NCI-H1048 (cell line): ENCODE measurements around the gene PDLIM4.

ENCODE experiments used
- DNase-seq: peaks from one replicate; lab custom pipeline; 2025; lab: John Stamatoyannopoulos, UW

PDLIM4 gene

GRCh38 chr5:132253452-132254320 lies 3.8 kb upstream of the PDLIM4 start:
- no peak for DNase-seq

DNA sequence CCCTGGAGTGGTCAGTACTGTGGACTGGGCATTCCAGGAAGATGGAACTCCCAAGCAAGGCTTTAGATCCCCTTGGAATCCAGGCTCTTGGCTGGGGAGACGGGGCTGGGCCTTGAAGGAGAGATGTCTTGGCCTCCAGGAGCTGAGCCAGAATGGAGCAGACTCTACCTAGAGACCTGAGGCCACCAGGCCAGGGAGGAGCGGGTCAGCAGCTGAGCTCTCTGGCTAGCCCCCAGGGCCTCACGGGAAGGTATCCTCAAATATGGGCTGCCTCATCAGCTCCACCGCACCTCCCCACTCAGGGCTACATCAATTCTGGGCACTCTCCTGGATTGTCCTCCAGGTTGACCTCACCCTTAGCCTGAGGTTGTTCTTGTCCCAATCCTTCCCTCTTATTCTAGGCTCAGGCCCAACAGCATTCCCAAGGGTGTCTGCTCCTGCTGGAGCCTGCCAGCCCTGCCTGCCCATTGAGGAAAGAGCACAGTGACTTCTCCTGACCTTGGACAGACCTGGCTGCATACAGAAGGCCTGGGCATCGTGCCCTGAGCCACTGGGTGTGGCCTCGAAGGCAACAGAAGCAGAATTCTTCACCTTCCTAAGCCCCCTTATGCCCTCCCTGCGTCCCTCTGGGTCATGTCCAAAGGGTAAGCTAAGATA lies 3.0 kb upstream of the PDLIM4 start:
- DNase-seq: no peak

DNA sequence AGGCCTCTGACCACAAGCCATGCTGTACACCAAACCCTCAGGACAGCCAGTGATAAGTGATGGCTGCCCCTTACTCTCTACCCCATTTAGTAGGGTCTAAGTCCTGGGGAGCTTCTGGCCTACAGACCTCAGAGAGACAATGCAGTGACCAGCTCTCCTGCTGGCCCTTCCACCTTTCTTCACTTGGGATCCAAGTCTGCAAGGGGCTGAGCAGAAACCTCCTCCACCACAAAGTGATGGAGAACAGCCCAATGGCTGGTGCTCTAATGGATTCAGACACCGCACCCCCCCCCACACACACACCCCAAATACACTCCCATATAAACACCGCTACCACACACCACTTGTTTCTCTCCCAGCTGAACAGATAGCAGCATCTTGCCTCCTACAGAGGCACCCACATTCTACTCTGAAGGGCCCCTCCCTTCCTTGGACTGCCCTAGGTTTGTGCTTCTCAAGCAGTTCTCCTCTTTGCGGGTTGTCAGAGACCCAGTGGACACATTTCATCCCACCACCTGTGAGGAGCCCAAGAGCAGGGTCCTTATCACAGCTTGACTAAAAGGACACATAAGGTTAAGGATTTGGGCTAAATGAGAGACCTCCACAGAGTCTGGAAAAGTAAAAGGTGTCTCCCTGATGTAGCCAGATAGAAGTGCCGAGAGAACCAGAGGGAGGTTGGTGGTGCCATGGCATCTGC lies 1.3 kb upstream of the PDLIM4 start:
- DNase-seq: no peak

DNA sequence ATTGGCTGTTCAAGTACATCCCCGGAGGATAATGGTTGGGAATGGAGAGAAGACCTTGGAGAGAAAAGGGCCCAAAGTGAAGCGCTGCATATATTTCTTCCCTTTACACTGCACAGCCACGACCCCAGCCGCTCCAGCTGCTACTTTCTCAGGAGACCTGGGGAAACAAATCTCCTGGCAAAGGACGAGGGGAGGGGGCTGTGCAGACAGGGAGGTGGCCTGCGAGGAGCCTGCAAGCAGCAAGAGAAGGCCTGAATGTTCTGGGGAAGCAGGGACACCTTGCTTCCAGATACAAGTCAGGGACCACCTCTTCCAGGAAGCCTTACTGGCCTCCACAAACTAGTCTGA lies 739 bp upstream of the PDLIM4 start:
- DNase-seq: no peak

- DNase-seq: no peak
Measured at GRCh38 chr5:132258102-132259068, 889 bp downstream of the PDLIM4 start.

DNA sequence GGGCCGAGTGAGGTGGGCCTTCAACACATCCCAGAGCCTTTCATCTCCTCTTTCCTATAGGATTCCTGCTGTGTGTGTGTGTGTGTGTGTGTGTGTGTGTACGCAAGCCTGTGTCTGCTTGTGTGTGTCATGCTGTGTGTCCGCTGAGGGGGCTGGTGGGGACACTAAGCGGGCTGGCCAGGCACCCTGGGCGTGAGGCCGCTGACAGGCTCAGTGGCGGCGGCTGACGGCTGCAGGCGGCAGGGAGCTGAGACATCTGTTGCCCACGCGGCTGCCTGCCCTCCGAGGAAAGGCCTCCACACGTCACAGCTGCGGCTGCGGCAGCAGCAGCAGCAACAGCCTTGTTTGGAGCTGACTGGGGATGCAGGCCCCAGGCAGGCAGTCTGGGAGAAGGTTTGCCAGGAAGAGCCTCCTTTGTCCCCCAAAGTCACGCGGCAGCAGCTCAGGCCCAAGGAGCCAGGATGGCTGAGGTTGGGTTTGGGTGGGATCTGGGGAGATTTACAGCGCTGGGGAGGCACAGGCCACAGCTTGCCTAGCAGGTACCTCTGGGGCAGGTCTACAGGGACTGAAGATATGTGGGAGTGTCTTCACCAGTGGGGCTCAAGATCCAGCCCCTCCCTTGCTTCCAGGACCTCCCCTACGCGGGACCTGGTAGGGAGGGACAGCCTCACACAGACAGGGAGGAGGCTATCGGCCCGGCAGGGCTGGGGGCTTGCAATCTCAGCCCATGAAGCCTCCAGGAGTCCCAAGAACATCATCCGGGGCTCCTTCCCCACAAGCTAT lies 1.8 kb downstream of the PDLIM4 start:
- DNase-seq: no peak

DNA sequence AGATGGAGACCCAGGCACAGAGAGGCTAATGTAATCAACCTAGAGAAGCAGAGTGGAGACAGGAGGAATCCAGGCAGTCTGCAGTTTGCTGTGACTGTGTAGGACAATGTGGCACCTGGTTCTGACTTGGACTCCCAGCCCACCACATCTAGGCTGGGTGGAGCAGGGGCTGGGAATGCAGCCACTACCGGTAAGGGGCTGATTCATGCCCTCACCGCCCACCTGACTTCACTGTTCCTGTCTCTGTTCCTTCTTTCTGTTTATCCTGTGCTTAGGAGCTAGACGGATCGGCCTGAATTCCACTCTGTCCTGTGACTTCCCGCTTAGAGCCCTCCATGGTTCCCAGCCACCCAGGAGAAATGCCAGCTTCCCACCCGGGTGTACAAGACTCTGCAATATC lies 2.6 kb downstream of the PDLIM4 start:
- no peak for DNase-seq

- no peak for DNase-seq
Measured at GRCh38 chr5:132260714-132261551, 3.4 kb downstream of the PDLIM4 start.

DNA sequence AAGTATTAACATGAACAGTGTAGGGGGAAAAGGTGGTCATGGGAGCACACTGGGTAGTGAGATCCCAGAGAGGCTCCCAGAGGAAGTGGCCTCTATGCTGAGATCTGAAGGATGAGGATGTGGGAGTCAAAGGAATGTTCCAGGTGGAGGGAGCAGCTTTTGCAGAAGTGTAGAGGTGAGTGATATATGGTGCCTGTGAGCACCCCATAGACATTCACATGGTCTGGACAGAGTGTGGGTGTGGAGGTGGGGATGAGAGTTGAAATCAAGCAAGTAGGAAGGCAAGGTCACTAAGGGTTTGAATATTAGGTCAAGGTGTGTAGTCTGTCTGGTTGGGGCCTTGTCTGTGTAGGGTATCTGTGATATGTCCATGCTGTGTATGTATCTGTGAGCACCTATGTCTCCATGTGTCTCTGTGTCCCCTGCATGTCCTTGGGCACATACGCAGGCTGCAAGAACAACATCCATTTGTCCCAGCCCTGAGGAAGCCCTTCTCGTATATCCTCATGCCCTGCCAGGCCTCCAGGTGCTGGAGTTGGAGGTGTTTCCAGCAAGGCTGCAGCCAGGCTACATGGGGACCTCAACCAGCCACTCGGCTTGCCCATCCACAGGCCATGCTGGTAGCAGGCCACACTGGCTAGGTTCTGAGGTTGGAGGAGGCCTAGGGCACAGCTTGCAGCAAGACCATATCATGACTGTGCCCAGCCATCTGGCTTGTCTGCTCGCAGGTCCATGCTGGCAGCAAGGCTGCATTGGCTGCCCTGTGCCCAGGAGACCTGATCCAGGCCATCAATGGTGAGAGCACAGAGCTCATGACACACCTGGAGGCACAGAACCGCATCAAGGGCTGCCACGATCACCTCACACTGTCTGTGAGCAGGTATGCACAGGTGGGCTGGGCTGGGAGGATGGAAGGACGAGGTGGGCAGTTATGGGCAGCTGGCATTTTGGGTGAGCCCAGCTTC lies 4.7 kb downstream of the PDLIM4 start:
- no peak for DNase-seq

GRCh38 chr5:132262882-132263547 lies 5.5 kb downstream of the PDLIM4 start:
- DNase-seq: no peak

DNA sequence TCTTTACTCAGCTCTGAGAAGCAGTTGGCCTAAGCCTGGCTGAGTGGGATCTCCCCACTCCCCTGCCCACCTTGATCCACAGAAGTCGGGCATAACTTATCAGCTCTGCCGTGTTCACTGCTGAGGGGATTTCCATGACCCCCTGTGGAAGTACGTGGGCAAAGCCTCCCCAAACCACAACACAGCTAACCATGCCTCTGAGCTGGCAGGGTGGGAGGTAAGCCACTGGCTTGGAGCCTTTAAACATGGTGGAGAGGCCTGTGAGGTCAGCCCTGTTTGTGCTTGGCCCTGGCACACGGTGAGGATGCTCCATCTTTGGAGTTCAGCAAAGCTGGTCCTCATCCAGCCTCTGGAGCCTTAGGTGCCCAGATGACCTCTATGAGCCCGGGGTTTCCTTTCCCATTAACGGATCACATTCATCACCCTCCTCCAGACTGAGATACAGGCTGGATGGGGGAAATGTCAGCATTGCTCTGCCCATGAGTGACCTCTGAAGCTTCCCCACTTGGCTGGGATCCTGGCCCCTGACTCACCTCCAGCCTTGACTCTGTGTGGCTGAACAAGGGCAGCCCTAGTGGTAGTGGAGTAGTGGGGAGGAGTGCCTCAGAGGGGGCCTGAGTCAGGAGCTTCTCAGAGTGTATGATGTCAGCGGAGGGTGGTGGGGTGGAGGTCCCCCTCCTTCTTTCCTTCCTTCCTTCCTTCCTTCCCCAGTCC lies 6.2 kb downstream of the PDLIM4 start:
- DNase-seq: no peak

GRCh38 chr5:132264546-132265335 lies 7.2 kb downstream of the PDLIM4 start:
- DNase-seq: no peak

DNA sequence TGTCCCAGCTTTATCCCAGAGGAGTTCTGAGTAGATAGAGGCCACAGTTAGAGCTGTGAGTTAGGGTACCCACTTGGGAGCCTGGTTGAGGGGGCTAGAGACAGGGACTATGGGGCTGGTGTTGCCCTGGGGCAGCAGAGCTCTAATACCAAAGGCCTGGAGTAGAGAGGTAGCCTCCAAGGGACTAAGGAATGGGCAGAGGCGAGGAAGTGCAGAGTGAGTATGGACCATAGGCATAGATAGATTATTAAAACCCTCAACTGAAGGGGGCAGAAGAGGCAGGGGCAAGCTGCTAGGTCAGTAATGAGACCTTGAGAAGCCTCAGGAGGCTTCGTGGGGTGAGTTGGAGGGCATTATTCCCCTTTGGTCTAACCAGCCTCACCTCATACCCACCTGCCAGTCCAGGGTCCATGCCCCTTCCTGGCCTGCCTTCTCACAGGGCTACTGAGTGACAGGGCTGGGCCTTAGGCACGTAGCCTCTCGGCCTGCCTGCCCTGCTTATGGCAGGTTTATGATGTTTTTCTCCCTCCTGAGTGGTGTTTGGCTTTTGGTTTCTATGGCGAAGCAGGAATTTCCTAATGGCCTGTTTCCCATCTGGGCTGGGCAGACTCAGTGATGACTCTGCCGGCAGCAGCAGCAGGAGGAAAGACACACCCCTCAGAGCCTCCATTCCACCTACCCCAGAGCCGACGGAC lies 8.0 kb downstream of the PDLIM4 start:
- DNase-seq: no peak

GRCh38 chr5:132266031-132266835 lies 8.7 kb downstream of the PDLIM4 start:
- DNase-seq: no peak

DNA sequence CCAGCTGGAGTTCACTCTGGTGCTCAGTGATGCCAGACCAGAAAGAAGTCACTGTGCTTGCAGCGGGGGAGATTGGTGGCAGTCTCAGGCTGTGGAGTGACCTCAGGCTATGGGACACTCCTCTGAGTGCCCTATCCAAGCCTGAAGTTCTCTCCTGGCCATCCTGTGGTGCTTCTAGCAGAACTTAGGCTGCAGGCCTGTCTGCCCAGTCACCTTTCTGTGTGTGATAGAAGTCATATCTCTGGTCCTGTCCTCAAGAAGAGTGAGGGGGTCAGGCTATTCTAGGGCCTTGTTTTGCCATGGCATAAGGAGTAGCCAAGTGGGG lies 9.3 kb downstream of the PDLIM4 start:
- no peak for DNase-seq
